ENCODE results near the gene TBXT.

The TBXT gene

GRCh38 chr6:166169549-166170421 is 2.1 kb upstream of the TBXT start:
- H3K79me2 ChIP-seq (ENCODE audit: control insufficient read depth, insufficient read depth, low read length, poor library complexity): no peaks in the 10 kb centered on the region
- no peak overlapping the region for H3K4me2 ChIP-seq (ENCODE audit: low read length)
- H3K14ac ChIP-seq (ENCODE audit: low read length): no peak overlapping the region
- H3K79me1 ChIP-seq (ENCODE audit: low read length): no peaks in the 10 kb centered on the region
- no peaks in the 10 kb centered on the region for H3K36me3 ChIP-seq (ENCODE audit: control insufficient read depth in 1 of 2, insufficient read depth in 2 of 2, low read length in 2 of 2)
- H2BK12ac ChIP-seq (ENCODE audit: low read length): no peak overlapping the region
- peaks cover 8% of the 10 kb centered on the region for H3K9me3 ChIP-seq (ENCODE audit: insufficient read depth, low read depth, low read length)
- no peak overlapping the region for H2AK5ac ChIP-seq (ENCODE audit: low read length)
- no peak overlapping the region for H2AFZ ChIP-seq (ENCODE audit: insufficient read depth, low read length, poor library complexity)
- H3K4ac ChIP-seq (ENCODE audit: low read depth, low read length): no peak overlapping the region
- no peak overlapping the region for H4K12ac ChIP-seq (ENCODE audit: low read depth, low read length)
- H3K18ac ChIP-seq (ENCODE audit: low read length): no peak overlapping the region
- H3K27me3 ChIP-seq (ENCODE audit: insufficient read depth, low read length): peaks cover 74% of the 10 kb centered on the region
- no peak overlapping the region for H3K23ac ChIP-seq (ENCODE audit: low read length)
- H3K9ac ChIP-seq (ENCODE audit: low read length): no peak overlapping the region
- no peak overlapping the region for H3K27ac ChIP-seq (ENCODE audit: low read depth, low read length)
- no peak for DNase-seq
- H3K4me1 ChIP-seq (ENCODE audit: control insufficient read depth in 1 of 2, insufficient read depth in 2 of 2, low read length in 2 of 2): peaks cover 3 to 7% of the 10 kb centered on the region in 2 experiments
- H4K8ac ChIP-seq (ENCODE audit: low read depth, low read length): no peak overlapping the region
- no peak overlapping the region for H2BK120ac ChIP-seq (ENCODE audit: insufficient read depth, low read length, poor library complexity)
- H2BK5ac ChIP-seq (ENCODE audit: low read depth, low read length, poor library complexity): no peak overlapping the region
- H4K91ac ChIP-seq (ENCODE audit: low read depth, low read length): no peak overlapping the region
- no peak overlapping the region for H3K4me3 ChIP-seq (ENCODE audit: low read depth, low read length)
- no CpG with 5 or more reads among the region's 41 CpGs for WGBS (ENCODE audit: extremely low coverage, insufficient coverage, insufficient read length)

GRCh38 chr6:166168616-166169548 is 1.2 kb upstream of the TBXT start:
- Histone ChIP-seq H3K4me1 (ENCODE audit: control insufficient read depth in 1 of 2, insufficient read depth in 2 of 2, low read length in 2 of 2) (peaks cover 3 to 7% of the 10 kb centered on the region in 2 experiments), H2BK120ac (ENCODE audit: insufficient read depth, low read length, poor library complexity) (no peak overlapping the region), H3K79me1 (ENCODE audit: low read length) (no peaks in the 10 kb centered on the region), H2AK5ac (ENCODE audit: low read length) (no peak overlapping the region), H3K4me3 (ENCODE audit: low read depth, low read length) (peak overlapping the region; percentile 32), H4K12ac (ENCODE audit: low read depth, low read length) (no peak overlapping the region), H4K91ac (ENCODE audit: low read depth, low read length) (no peak overlapping the region), H3K4ac (ENCODE audit: low read depth, low read length) (no peak overlapping the region), H3K27me3 (ENCODE audit: insufficient read depth, low read length) (peaks cover 78% of the 10 kb centered on the region), H3K18ac (ENCODE audit: low read length) (no peak overlapping the region), H3K79me2 (ENCODE audit: control insufficient read depth, insufficient read depth, low read length, poor library complexity) (no peaks in the 10 kb centered on the region), H3K27ac (ENCODE audit: low read depth, low read length) (no peak overlapping the region), H3K14ac (ENCODE audit: low read length) (no peak overlapping the region), H3K4me2 (ENCODE audit: low read length) (peak overlapping the region; percentile 56), H3K36me3 (ENCODE audit: control insufficient read depth in 1 of 2, insufficient read depth in 2 of 2, low read length in 2 of 2) (no peaks in the 10 kb centered on the region), H2BK5ac (ENCODE audit: low read depth, low read length, poor library complexity) (no peak overlapping the region), H3K9ac (ENCODE audit: low read length) (no peak overlapping the region), H3K9me3 (ENCODE audit: insufficient read depth, low read depth, low read length) (peaks cover 8% of the 10 kb centered on the region), H2AFZ (ENCODE audit: insufficient read depth, low read length, poor library complexity) (no peak overlapping the region), H4K8ac (ENCODE audit: low read depth, low read length) (no peak overlapping the region), H3K23ac (ENCODE audit: low read length) (no peak overlapping the region), H2BK12ac (ENCODE audit: low read length) (no peak overlapping the region)
- DNase-seq: no peak
- WGBS (ENCODE audit: extremely low coverage, insufficient coverage, insufficient read length): no CpG with 5 or more reads among the region's 65 CpGs

GRCh38 chr6:166167258-166167731 is 356 bp downstream of the TBXT start:
- Histone ChIP-seq H3K4me3 (ENCODE audit: low read depth, low read length) (no peak overlapping the region), H4K8ac (ENCODE audit: low read depth, low read length) (no peak overlapping the region), H2AFZ (ENCODE audit: insufficient read depth, low read length, poor library complexity) (no peak overlapping the region), H3K27me3 (ENCODE audit: insufficient read depth, low read length) (peaks cover 80% of the 10 kb centered on the region), H2BK12ac (ENCODE audit: low read length) (no peak overlapping the region), H3K4me1 (ENCODE audit: control insufficient read depth in 1 of 2, insufficient read depth in 2 of 2, low read length in 2 of 2) (peaks cover 3 to 7% of the 10 kb centered on the region in 2 experiments), H3K23ac (ENCODE audit: low read length) (no peak overlapping the region), H3K4me2 (ENCODE audit: low read length) (no peak overlapping the region), H3K4ac (ENCODE audit: low read depth, low read length) (no peak overlapping the region), H3K79me2 (ENCODE audit: control insufficient read depth, insufficient read depth, low read length, poor library complexity) (no peaks in the 10 kb centered on the region), H4K12ac (ENCODE audit: low read depth, low read length) (no peak overlapping the region), H3K36me3 (ENCODE audit: control insufficient read depth in 1 of 2, insufficient read depth in 2 of 2, low read length in 2 of 2) (no peaks in the 10 kb centered on the region), H3K9me3 (ENCODE audit: insufficient read depth, low read depth, low read length) (peaks cover 10% of the 10 kb centered on the region), H3K27ac (ENCODE audit: low read depth, low read length) (no peak overlapping the region), H4K91ac (ENCODE audit: low read depth, low read length) (no peak overlapping the region), H3K9ac (ENCODE audit: low read length) (no peak overlapping the region), H3K18ac (ENCODE audit: low read length) (no peak overlapping the region), H2BK5ac (ENCODE audit: low read depth, low read length, poor library complexity) (no peak overlapping the region), H2BK120ac (ENCODE audit: insufficient read depth, low read length, poor library complexity) (no peak overlapping the region), H3K79me1 (ENCODE audit: low read length) (no peaks in the 10 kb centered on the region), H2AK5ac (ENCODE audit: low read length) (no peak overlapping the region), H3K14ac (ENCODE audit: low read length) (no peak overlapping the region)
- no peak for DNase-seq
- no CpG with 5 or more reads among the region's 44 CpGs for WGBS (ENCODE audit: extremely low coverage, insufficient coverage, insufficient read length)

Measured in trophoblast cell (in vitro differentiated cells and primary cell).